Stimulated activated CD4-positive, alpha-beta T cell treated with anti-CD3 and anti-CD28 coated beads, Interleukin-1b, Interleukin-23, amount 100 ng/mL, for 4 hours (primary cell): ENCODE data around the gene ST7L.
"Not testable (repeated sequence)": the region's sequence is repeated elsewhere in the genome, so short reads cannot be mapped to it uniquely, and the experiment has no call there.

ENCODE experiments used
- DNase-seq, 2 donors: peaks; one replicate each; pipeline ENCODE4 v3.0.0-alpha.2; 2020; ENCODE audit warnings: low read depth in 2 of 2

Gene ST7L

DNA sequence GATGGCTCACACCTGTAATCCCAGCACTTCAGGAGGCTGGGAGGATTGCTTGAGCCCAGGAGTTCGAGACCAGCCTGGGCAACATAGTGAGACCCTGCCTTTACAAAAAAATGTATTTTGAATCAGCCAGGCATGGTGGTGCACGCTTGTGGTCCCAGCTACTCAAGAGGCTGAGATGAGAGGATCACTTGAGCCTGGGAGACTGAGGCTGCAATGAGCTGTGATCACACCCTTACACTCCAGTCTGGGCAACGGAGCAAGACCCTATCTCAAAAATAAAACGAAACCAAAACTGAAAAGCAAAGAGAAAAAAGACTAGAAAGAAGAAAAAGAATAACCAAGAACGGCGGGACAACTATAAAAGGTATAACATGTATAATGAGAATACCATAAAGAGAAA, 125.6 kb downstream of the ST7L start:
- DNase-seq, result no peak

DNA sequence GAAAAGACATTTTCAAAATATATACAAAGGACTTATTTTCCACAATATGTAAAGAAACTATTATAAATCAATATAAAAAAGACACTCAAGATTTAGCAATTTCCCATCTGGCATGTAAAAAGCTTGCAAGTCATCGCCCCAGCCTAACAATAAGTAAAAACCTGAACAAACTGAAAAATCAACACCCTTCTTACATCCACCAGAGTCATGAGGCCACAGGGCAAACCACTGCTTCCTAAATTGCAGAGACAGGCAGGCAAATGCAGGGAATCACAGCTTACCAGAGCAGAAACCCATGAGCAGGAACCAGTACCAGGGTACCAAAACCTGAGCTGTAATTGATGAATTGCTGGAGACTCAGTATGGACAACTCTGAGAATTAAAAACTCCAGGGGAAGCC, 126.9 kb downstream of the ST7L start:
- no peak for DNase-seq

DNA sequence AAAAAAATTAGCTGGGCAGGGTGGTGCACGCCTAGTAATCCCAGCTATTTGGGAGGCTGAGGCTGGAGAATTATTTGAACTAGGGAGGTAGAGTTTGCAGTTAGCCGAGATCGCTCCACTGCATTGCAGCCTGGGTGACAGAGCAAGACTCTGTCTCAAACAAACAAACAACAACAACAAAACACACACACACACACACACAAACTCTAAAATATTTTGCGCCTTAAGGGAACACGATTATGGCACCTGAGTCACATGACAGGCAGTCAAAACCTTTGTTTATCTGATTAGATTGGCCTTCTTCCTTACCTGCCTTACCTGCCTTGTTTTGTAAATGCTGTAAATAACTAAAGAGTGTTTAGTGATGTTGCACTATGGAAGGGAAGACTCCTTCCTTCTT, 130.8 kb downstream of the ST7L start:
- DNase-seq, result no peak

DNA sequence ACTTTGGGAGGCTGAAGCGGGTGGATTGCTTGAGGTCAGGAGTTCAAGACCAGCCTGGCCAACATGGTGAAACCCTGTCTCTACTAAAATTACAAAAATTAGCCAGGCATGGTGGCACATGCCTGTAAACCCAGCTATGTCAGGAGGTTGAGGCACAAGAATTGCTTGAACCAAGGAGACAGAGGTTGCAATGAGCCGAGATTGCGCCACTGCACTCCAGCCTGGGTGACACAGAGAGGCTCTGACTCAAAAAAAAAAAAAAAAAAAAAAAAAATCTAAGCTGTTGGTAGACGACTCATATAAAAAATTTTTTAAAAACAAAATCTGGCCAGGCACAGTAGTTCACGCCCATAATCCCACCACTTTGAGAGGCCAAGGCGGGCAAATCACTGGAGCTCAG, 131.3 kb downstream of the ST7L start:
- not testable (repeated sequence) for DNase-seq

DNA sequence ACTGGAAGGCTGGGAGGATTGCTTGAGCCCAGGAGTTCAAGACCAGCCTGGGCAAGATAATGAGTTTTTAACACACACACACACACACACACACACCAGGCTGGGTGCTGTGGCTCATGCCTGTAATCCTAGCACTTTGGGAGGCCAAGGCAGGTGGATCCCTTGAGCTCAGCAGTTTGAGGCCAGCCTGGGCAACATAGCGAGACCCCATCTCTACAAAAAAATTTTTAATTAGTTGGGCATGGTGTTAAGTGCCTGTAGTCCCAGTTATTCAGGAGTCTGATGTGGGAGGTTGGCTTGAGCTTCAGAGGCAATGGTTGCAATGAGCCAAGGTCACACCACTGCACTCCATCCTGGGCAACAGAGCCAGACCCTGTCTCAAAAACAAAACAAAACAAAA, 132.9 kb downstream of the ST7L start:
- DNase-seq, result not testable (repeated sequence)

DNA sequence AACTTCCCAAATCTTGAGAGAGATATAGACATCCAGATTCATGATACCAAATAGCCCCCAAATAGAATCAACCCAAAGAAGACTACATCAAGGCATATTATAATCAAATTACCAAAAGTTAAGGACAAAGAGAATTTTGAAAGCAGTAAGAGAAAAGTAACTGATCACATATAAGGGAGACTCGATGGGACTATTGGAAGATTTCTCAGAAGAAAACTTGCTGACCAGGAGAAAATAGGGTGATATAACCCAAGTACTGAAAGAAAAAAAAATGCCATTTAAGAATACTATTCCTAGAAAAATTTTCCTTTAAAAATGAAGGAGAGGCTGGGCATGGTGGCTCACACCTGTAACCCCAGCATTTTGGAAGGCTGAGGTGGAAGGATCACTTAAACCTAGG, 140.6 kb downstream of the ST7L start:
- DNase-seq, result no peak

DNA sequence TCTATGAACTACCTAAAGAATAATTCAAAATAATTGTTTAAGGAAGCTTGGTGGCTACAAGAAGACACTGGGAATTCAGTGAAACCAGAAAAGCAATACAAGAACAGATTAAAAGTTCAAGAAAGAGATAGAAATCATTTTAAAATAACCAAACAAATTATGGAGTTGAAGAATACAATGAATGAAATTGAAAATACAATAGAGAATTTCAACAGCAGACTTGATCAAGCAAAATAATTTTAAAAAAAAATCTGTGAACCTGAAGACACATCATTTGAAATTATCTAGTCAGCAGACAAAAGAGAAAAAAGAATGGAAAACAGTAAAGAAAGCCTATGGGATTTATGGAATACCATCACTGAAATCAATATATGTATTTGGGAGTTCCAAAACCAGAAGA, 141.4 kb downstream of the ST7L start:
- DNase-seq, result no peak
